ENCODE results near the gene PCDH10. TPM values are rescaled to one million over a fixed set of nuclear protein-coding genes. Genes with fewer than 3 reads are reported as not detected.

PCDH10 gene
- total RNA-seq, result 2.4 and 4.3 TPM in 2 replicates

GRCh38 chr4:133148690-133149363 is at the start of gene PCDH10:
Gene PCDH10, plus strand, starts transcription at chr4:133149294. Its CDS starts 847 bp downstream, at chr4:133150141.

All from epithelial cell of alveolus of lung (primary cell).